RKO (cell line): Measurements from ENCODE around the gene SPATA12.

Experiments used
- DNase-seq: peaks from one replicate; pipeline ENCODE4 v3.0.0-alpha.2; 2016; ENCODE audit warnings: low spot score

The SPATA12 gene

DNA sequence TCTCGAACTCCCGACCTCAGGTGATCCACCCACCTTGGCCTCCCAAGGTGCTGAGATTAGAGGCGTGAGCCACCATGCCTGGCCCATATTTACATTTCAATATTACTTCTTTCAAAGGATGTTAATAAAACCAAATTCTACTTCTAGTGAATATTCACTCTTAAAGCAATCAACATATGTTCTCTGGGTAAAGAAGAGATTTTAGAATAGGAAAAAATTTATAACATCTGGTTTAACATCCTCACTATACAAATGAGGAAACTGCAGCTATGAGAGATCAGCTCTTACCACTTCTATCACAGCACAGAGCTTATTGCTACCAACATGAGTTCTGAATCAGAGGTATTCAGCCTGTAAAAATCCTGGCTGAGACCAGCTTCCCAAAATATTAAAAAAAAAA is 56.0 kb downstream of the SPATA12 start:
- no peak for DNase-seq

DNA sequence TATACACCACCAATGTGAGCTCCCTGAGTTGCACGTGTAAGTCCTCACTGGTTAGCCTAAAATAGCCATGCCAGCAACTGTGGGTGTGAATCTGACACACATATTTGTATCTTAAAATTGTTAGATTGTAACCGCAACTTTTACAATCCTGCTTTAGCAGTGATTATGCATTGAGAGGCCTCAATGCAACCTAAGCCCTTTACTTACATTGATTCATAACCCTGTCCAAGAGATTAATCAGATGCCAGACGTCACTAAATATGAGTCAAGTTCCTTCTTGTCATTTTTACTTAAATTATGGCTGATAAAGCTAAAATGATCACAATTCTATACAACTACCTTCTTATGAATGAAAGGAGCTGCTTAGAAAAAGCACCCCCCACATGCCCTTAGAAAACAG is 57.8 kb downstream of the SPATA12 start:
- no peak for DNase-seq

GRCh38 chr3:57120040-57120439 is 59.6 kb downstream of the SPATA12 start:
- DNase-seq: no peak

DNA sequence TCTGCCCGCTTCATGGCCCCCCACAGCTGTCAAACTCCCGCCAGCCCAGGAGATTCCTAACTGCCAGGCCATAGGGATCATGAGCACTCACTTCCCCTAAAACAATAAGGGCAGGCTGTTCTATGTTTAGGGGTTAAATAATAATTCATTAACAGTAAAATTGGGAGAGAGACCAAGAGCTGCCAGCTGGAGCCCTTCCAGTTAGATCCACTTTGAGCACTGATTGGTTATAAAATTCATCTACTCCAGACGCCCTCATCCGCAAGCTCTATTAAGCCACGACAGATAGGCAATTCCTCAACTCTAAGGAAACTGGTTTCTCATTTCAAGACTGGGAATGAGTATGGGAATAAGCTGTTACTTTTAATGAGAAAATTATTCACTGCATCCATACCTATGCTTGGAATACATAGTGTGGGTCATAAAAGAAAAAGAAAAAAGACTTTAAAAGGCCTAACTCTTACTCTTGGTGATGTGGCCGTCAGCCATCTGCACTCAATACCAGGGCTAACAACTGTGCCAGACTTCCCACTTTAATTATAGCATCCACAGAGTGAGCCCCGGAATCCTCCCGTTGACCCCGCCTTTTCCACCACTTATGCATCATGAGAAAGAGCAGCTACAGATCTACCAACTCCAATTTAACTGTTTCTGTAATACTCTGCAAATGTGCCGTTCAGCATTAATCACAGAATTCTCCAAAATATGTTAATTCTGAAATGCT is 60.1 kb downstream of the SPATA12 start:
- DNase-seq: no peak
